Stimulated activated memory B cell treated with anti-CD40 and anti-IgM and Interleukin-4, amounts not matched to agents 10 μg/mL and 1 μg/mL and 100 μg/mL, for 72 hours (primary cell): ENCODE measurements around the gene MRPL28.
"Not testable (repeated sequence)": the region's sequence is repeated elsewhere in the genome, so short reads cannot be mapped to it uniquely, and the experiment has no call there.

Experiments used
- ATAC-seq: fragments of 150-1000 bp; cut with Tn5 transposase; 2 replicates; pipeline ENCODE4 v1.10.0; 2021
- H3K27ac Mint-ChIP-seq: one replicate; pipeline ENCODE4 v1.8.0; 2022; ENCODE audit warnings: mild to moderate bottlenecking, mixed read lengths
- H3K27me3 Mint-ChIP-seq: one replicate; pipeline ENCODE4 v1.8.0; 2022; ENCODE audit warnings: mixed read lengths
- H3K36me3 Mint-ChIP-seq: one replicate; pipeline ENCODE4 v1.8.0; 2022; ENCODE audit warnings: mixed read lengths
- H3K4me1 Mint-ChIP-seq: one replicate; pipeline ENCODE4 v1.8.0; 2022; ENCODE audit warnings: mixed read lengths
- H3K4me3 Mint-ChIP-seq: one replicate; pipeline ENCODE4 v1.8.0; 2022; ENCODE audit warnings: mild to moderate bottlenecking, moderate library complexity, mixed read lengths
- H3K9me3 Mint-ChIP-seq: one replicate; pipeline ENCODE4 v1.8.0; 2022; ENCODE audit warnings: mixed read lengths

Gene MRPL28

DNA sequence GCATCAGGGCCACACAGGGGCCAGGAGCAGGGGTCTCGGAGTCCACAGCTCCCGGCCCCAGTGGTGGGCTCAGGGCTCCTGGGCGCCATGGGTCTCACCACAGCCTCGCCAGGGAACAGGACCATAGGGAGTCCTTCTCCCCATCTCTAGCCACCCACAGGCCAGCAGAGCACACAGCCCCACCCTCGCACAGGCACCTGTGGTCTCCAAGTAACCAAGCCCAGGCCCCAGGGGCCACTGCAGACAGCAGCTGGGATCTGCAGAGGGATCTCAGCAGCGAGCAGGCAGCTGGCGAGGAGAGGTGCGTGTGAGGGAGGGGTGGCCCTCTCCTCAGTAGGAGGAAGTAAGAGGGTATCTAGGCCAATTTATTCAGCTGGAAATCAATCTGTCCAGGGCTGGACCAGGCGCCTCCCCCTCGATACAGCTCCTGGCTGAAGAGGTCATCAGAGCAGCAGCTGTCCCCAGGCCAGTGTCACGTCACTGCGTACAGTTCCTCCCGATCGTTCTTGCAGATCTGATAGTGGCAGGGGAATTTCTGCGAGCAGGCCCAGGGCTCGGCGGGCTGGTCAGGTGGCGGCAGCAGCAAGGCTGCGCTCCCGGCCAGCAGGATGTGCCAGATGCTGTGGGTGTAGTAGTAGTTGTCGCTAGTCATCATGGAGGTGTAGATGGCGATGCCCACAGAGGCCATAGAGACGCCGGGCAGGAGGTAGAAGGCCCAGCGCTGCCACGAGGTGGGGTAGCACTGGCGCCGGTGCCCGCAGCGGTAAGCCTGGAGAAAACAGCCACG, 1.4 kb upstream of the MRPL28 start:
- peaks cover 27% of the 10 kb centered on the region for H3K4me1 Mint-ChIP-seq
- no peaks in the 10 kb centered on the region for H3K27me3 Mint-ChIP-seq
- H3K4me3 Mint-ChIP-seq, result no peak overlapping the region
- H3K27ac Mint-ChIP-seq, result no peak overlapping the region
- H3K9me3 Mint-ChIP-seq, result no peaks in the 10 kb centered on the region
- H3K36me3 Mint-ChIP-seq, result peaks cover 47% of the 10 kb centered on the region
- ATAC-seq, result no peak

DNA sequence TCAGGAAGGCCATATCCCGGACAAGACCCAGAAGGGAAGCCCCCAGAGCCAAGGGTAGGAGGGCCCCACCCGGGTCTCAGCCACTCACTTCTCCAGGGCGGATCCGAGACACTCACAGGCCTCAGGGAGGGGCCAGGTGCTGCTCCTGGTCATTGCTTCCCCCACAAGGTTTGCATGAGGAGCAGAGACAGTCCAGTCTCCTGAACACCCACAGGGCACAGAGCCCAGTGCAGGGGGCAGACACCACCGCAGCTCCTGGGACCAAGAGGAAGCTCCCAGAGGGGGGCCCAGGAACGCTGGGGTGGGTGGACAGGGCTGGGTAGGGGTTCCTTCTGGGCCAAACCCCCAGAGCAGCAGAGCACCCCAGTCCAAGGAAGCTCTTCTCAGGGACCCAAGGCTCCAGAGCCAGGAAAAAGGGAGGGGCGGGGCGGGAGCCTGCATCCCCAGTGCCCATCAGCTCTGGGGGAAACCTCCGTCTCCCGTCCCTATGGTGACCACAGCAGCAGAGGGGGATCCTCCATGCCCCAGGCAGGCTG, 709 bp upstream of the MRPL28 start:
- no peaks in the 10 kb centered on the region for H3K27me3 Mint-ChIP-seq
- peaks cover 27% of the 10 kb centered on the region for H3K4me1 Mint-ChIP-seq
- no peak for ATAC-seq
- no peaks in the 10 kb centered on the region for H3K9me3 Mint-ChIP-seq
- H3K36me3 Mint-ChIP-seq, result peaks cover 50% of the 10 kb centered on the region
- H3K4me3 Mint-ChIP-seq, result peak overlapping the region; percentile 96
- H3K27ac Mint-ChIP-seq, result peak overlapping the region; percentile 95

DNA sequence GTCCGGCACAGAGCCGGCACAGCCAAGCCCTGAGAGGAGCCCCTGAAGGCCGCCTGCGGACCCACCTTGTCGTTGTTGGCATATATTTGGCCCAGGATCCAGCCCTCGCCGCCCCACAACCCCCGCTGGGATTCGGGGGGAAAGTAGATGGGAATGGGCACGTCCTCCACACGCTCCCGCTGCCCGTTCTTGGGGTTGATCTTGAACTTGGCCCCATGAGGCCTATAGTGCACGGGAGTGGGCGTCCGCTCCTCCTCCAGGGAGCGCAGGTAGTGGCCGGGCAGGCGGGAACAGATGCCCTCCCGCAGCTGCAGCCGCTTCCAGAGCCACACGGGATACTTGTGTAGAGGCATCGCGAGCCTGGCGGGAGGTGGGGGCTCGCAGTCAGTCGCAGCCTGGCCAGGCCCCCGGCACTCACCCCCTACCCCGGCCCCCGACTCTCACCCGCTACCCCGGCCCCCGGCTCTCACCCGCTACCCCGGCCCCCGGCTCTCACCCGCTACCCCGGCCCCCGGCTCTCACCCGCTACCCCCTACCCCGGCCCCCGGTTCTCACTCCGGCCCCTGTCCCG, 387 bp downstream of the MRPL28 start:
- Mint-ChIP-seq H3K27me3 (no peaks in the 10 kb centered on the region), H3K4me1 (peaks cover 27% of the 10 kb centered on the region), H3K4me3 (peak overlapping the region; percentile 96), H3K27ac (peak overlapping the region; percentile 95), H3K36me3 (peaks cover 50% of the 10 kb centered on the region), H3K9me3 (no peaks in the 10 kb centered on the region)
- no peak for ATAC-seq

DNA sequence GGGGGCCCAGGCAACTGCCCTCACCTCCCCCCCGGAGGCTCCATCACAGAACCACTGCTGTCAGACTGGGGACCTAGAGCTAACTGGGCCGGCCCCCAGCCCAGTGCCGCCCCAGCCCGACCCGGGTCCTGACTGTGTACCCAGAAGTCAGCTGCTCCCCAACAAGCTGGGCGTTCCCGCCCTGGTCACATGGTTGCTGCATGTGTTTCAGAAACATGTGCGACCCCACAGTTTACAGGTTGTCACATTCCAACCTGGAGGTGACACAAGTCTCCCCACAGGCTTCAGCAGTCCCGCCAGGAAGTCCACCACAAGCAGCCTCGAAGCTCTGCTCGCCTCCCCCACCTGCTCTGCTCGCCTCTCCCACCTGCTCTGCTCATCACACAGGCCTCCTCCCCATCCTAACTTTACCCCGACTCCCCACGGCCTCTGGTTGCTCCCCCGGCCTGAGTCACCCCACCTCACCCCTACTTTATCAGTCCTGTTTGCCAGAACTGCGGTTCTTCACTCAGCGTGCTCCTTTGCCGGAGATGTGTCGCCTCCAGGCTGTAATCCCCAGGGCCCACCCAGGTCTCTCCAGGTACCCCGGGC, 968 bp downstream of the MRPL28 start:
- Mint-ChIP-seq H3K4me3 (peak overlapping the region; percentile 70), H3K4me1 (peaks cover 27% of the 10 kb centered on the region), H3K9me3 (no peaks in the 10 kb centered on the region), H3K36me3 (peaks cover 50% of the 10 kb centered on the region), H3K27ac (peak overlapping the region; percentile 95), H3K27me3 (peaks cover 4% of the 10 kb centered on the region)
- no peak for ATAC-seq

DNA sequence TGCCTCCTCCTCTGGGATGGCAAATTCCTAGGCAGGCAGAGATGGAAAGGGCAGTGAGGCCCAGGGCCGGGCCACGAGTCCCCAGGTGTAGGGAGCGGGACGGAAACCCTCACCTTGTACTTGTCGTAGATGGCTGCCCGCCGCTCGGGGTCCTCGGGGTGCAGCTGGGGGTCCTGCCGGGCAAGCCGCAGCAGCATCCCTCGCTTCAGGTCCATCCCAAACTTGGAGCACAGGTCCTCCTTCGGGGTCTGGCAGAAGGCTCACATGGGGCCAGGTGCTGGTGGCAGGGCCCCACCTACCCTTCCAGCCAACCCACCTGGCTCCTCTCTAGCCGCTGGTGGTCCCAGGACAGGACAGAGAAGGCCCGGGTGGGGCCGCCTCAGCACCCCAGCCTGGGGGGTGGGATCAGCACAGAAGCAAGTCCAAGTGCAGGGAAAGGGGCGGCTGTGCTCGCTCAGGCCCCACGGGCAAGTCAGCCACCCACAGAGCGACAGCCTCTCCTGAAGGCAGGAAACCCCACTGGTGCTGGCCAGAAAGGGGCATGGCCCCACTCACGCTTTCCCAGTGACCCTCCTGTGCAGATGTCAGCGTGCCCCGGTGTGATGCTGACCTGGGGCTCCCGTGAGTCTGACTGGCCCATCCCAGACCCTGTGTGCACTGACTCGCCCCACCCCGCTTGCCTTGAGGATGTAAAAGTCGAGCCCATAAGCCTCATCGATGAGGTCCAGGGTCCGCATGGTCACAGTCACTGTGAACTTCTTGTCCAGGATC, 1.8 kb downstream of the MRPL28 start:
- Mint-ChIP-seq H3K4me3 (no peak overlapping the region), H3K27me3 (peaks cover 12% of the 10 kb centered on the region), H3K36me3 (peaks cover 44% of the 10 kb centered on the region), H3K4me1 (peaks cover 27% of the 10 kb centered on the region), H3K9me3 (no peaks in the 10 kb centered on the region), H3K27ac (no peak overlapping the region)
- no peak for ATAC-seq

DNA sequence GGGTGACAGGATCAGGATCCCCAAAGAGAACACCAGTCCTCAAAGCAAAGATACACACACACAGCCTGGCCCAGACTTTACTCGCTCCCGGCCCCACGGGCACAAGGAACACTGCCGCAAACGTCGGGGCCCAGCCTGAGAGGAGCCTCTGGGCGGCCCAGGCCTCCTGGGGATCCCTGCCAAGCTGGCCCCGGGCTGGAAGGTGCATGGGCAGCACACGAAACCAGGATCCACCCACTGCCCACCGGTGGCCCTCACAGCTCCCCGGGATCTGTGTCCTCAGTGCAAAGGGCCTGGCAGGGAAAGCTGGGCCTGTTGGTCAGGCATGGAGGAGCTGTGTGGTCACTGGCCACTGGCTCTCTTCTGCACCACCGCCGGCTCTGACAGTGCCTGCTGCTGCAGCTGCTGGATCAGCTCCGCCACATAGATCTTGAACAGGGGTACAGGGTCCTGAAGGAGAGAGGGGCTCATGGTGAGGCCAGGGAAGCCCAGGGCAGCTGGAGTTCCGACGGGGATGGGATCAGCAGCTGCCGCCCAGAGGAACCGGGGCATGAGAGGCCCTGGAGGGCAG, 2.9 kb downstream of the MRPL28 start:
- Mint-ChIP-seq H3K9me3 (no peaks in the 10 kb centered on the region), H3K27me3 (peaks cover 20% of the 10 kb centered on the region), H3K36me3 (peaks cover 39% of the 10 kb centered on the region), H3K4me1 (peaks cover 29% of the 10 kb centered on the region), H3K4me3 (no peak overlapping the region), H3K27ac (no peak overlapping the region)
- no peak for ATAC-seq

DNA sequence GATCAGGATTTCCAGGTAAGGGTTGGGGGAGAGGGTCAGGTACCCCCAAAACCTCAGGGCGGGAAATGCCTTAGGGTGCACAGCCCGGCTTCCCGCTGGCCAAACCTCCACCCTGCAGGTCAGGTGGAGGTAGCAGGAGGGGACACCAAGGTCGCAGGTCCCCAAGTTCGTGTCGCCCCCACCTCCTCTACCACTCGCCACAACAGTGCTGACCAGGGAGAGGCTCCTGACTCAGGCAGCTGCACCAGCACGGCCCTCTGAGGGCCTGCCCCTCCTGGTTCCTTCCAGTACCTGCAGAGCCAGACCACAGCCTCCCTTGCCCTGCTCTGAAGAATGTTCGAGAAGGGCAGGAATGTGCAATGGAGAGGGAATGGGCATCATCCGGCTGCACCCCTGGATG, 3.9 kb downstream of the MRPL28 start:
- Mint-ChIP-seq H3K27ac (no peak overlapping the region), H3K9me3 (no peaks in the 10 kb centered on the region), H3K36me3 (peaks cover 30% of the 10 kb centered on the region), H3K4me1 (peaks cover 30% of the 10 kb centered on the region), H3K4me3 (no peak overlapping the region), H3K27me3 (peaks cover 29% of the 10 kb centered on the region)
- ATAC-seq, result no peak

DNA sequence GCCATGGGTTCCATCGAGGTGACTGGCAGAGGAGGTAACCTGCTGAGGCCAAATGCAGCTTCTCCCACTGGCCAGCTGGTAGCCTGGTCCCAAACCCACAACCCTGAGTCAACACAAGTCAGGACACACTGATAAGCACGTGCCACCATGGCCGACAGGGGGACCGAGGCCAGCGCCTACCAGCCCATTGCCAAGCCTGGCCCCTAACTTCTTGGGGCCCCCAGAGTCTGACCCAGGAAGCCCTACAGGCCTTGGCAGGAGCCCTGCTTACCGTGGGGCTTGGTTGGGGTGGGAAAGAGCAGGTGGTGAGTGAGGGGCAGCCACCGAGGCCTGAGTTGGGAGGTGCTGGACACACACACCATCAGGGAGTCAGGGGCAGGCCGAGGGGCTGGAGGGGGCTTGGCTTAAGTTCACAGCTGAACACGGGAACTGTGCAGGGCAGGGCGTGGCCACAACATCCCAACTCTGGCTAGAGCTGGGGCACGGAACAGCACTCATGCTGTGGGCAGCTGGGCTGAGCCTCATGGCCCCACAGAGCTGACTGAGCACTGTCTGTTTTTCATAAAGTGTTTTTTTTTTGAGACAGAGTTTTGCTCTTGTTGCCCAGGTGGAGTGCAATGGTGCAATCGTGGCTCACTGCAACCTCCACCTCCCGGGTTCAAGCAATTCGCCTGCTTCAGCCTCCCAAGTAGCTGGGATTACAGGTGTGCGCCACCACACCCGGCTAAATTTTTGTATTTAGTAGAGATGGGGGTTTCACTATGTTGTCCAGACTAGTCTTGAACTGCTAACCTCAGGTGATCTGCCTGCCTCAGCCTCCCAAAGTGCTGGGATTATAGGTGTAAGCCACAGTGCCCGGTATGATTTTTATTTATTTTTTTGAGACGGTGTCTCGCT, 5.5 kb downstream of the MRPL28 start:
- Mint-ChIP-seq H3K4me3 (no peak overlapping the region), H3K27me3 (peaks cover 36% of the 10 kb centered on the region), H3K9me3 (no peaks in the 10 kb centered on the region), H3K36me3 (peaks cover 24% of the 10 kb centered on the region), H3K4me1 (peaks cover 18% of the 10 kb centered on the region), H3K27ac (no peak overlapping the region)
- ATAC-seq, result no peak

DNA sequence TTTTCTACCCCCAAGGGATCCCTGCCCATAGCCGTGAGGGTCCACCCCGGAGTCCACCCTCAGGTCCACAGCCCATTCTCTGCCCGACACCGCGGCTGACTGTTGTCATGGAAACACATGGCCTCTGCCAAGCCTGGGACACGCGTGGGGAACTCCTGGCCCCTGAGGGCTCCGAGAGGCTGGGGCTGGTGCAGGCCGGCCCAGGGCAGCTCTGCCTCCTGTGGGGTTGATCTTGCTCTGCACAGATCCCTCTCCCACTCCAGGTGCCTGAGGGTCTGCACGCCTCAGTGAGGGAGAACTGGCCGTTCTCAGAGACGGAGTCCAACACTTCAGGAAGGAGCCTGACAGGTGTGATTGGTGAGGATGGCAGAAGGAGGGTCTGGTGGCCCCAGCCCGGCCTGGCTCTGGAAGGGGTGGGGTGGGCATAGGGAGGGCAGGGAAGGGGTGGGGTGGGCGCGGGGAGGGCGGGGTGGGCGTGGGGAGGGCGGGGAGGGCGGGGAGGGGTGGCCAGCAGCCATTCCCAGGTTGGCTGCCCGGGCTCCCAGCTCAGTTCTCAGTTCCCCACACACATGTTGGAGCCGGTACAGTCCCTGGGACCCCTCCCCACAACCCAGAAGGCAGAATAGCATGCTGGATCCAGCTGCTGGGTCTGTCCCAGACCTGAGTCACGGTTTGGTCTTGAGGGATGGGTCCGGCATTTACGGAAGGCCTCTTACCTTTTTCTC, 6.4 kb downstream of the MRPL28 start:
- no peak for ATAC-seq
- peaks cover 36% of the 10 kb centered on the region for H3K27me3 Mint-ChIP-seq
- H3K27ac Mint-ChIP-seq, result no peak overlapping the region
- no peak overlapping the region for H3K4me3 Mint-ChIP-seq
- peaks cover 9% of the 10 kb centered on the region for H3K4me1 Mint-ChIP-seq
- peaks cover 22% of the 10 kb centered on the region for H3K36me3 Mint-ChIP-seq
- H3K9me3 Mint-ChIP-seq, result no peaks in the 10 kb centered on the region

DNA sequence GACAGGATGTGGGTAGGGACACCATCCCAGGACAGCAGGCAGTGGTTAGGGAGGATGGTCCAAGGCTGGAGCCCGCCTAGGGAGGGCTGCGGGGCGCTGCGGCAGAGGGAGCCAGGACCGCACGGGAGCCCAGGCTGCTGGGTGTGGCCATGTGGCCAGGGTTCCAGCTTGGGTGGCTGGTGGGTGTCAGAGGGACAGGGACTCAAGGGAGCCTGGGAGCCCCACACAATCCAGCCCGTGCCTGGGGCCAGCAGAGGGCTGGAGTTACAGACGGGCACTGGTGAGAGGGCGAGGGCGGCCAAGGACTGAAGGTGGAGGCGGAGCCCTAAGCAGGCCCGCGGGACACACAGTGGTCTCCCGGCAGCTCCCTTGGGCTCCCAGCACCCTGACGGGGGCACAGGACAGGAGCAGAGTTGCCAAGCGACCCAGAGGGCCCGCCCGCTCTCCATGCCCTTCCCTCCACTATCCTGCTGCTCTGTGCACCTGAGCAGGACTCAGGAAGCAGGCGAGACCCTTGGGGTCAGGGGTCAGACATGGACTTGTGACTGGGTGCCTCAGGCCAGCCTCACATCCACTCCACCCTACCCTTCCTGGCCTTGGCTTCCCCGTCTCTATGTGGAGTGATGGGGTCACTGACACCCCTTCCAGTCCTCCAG, 7.1 kb downstream of the MRPL28 start:
- ATAC-seq, result no peak
- H3K4me1 Mint-ChIP-seq, result peaks cover 9% of the 10 kb centered on the region
- H3K27ac Mint-ChIP-seq, result no peak overlapping the region
- H3K9me3 Mint-ChIP-seq, result no peaks in the 10 kb centered on the region
- peaks cover 15% of the 10 kb centered on the region for H3K36me3 Mint-ChIP-seq
- H3K4me3 Mint-ChIP-seq, result no peak overlapping the region
- peaks cover 36% of the 10 kb centered on the region for H3K27me3 Mint-ChIP-seq

DNA sequence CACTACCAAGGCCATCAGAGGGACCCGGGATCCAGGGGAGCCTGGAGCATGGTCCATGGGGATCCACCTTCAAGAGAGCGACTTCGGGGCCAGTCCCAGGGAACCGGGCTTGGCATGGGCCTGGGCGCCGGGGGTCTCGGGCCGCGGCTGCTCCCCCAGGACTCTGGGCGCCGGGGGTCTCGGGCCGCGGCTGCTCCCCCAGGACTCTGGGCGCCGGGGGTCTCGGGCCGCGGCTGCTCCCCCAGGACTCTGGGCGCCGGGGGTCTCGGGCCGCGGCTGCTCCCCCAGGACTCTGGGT, 7.7 kb downstream of the MRPL28 start:
- not testable (repeated sequence) for H3K27ac Mint-ChIP-seq, H3K4me1 Mint-ChIP-seq, H3K9me3 Mint-ChIP-seq, H3K4me3 Mint-ChIP-seq, ATAC-seq
- H3K27me3 Mint-ChIP-seq, result peaks cover 36% of the 10 kb centered on the region
- H3K36me3 Mint-ChIP-seq, result peaks cover 13% of the 10 kb centered on the region

DNA sequence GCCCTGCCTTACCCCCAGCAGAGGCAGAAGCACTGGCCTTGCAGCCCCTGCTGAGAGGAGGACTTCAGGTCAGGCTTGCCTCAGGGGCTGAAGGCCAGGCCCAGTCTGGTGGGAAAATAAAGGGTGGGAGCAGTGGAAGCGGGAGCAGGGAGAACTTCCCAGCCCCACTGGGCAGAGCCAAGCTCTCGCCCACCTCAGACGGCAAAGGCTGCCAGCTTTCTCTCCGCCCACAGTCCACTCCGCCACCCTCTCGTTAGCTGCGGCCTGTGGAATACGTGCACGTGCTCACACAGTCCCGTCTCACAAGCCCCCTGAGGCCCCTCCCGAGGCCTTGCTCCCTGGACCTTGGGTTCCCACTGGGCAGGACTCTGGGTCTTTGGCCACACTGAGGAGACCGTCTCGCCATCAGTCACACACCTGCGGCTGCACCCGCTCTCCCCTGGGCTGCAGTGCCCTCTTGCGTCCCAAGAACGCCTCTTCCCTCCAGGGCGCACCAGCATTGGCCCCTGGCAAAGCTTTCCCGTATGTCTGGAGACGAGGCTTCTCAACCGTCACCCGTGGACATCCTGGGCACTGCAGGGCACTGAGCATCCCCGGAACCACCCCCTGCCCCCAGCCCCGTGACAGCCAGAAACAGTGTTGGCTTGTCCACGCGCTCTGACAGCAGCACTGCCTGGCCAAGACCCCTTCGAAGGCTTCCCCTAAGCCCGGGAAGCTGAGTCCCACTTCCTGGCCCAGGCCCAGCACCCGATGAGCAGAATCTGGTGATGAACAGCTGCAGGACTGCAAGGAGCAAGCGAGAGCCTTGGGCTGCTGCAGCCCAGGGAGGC, 8.3 kb downstream of the MRPL28 start:
- Mint-ChIP-seq H3K36me3 (peaks cover 7% of the 10 kb centered on the region), H3K4me3 (peak overlapping the region; percentile 1), H3K27ac (no peak overlapping the region), H3K4me1 (peaks cover 9% of the 10 kb centered on the region), H3K27me3 (peaks cover 36% of the 10 kb centered on the region), H3K9me3 (no peaks in the 10 kb centered on the region)
- peak; percentile 85 for ATAC-seq
